ENCODE measurements around the gene SRA1.

The SRA1 gene

GRCh38 chr5:140570488-140570887 is 13.2 kb upstream of the SRA1 start:
- no peak for DNase-seq (ENCODE audit: low read depth)

GRCh38 chr5:140570058-140570457 is 12.8 kb upstream of the SRA1 start:
- no peak for DNase-seq (ENCODE audit: low read depth)

- DNase-seq (ENCODE audit: low read depth) = no peak
Measured at GRCh38 chr5:140569197-140569596, 11.9 kb upstream of the SRA1 start.

- DNase-seq (ENCODE audit: low read depth) = no peak
Measured at GRCh38 chr5:140568443-140569063, 11.3 kb upstream of the SRA1 start.

GRCh38 chr5:140567871-140568270 is 10.6 kb upstream of the SRA1 start:
- no peak for DNase-seq (ENCODE audit: low read depth)

- DNase-seq (ENCODE audit: low read depth) = no peak
Measured at GRCh38 chr5:140567136-140567818, 10.0 kb upstream of the SRA1 start.

- no peak for DNase-seq (ENCODE audit: low read depth)
Measured at GRCh38 chr5:140566665-140567064, 9.4 kb upstream of the SRA1 start.

- DNase-seq (ENCODE audit: low read depth) = no peak
Measured at GRCh38 chr5:140565780-140566095, 8.5 kb upstream of the SRA1 start.

GRCh38 chr5:140565024-140565779 is 7.9 kb upstream of the SRA1 start:
- DNase-seq (ENCODE audit: low read depth) = no peak

GRCh38 chr5:140564196-140565023 is 7.1 kb upstream of the SRA1 start, which contains the start of the genes APBB3 and SLC35A4:
APBB3 (minus strand) TSS chr5:140564598; CDS start chr5:140564245, 353 bp downstream.
SLC35A4 (plus strand) TSS chr5:140564828; CDS start chr5:140567170, 2,342 bp downstream.
- DNase-seq (ENCODE audit: low read depth) = peak; percentile 94

GRCh38 chr5:140563596-140563995 is 6.3 kb upstream of the SRA1 start:
- no peak for DNase-seq (ENCODE audit: low read depth)

- no peak for DNase-seq (ENCODE audit: low read depth)
Measured at GRCh38 chr5:140561753-140562523, 4.7 kb upstream of the SRA1 start.

- no peak for DNase-seq (ENCODE audit: low read depth)
Measured at GRCh38 chr5:140560227-140560626, 3.0 kb upstream of the SRA1 start.

GRCh38 chr5:140558542-140558941 is 1.3 kb upstream of the SRA1 start:
- no peak for DNase-seq (ENCODE audit: low read depth)

GRCh38 chr5:140557965-140558364 is 692 bp upstream of the SRA1 start:
- no peak for DNase-seq (ENCODE audit: low read depth)

- no peak for DNase-seq (ENCODE audit: low read depth)
Measured at GRCh38 chr5:140556438-140556837, 835 bp downstream of the SRA1 start.

- DNase-seq (ENCODE audit: low read depth) = no peak
Measured at GRCh38 chr5:140555747-140556312, 1.4 kb downstream of the SRA1 start.

GRCh38 chr5:140554454-140554853 is 2.8 kb downstream of the SRA1 start:
- no peak for DNase-seq (ENCODE audit: low read depth)

GRCh38 chr5:140553657-140554056 is 3.6 kb downstream of the SRA1 start:
- no peak for DNase-seq (ENCODE audit: low read depth)

- no peak for DNase-seq (ENCODE audit: low read depth)
Measured at GRCh38 chr5:140551872-140552271, 5.4 kb downstream of the SRA1 start.

All from activated T-helper 9 cell treated with anti-CD3 and anti-CD28 coated beads, Interleukin-2, amount 50 U/mL, for 16 hours (primary cell).